Endothelial cell of umbilical vein (primary cell): ENCODE results near the gene QPCTL. TPM values are rescaled to one million over a fixed set of nuclear protein-coding genes. Genes with fewer than 3 reads are reported as not detected.

Experiments used
- Bru-seq: library from RNA; stranded (reverse); fragments of 400-500 nt; gene quantifications from one replicate; lab custom pipeline; 2021; lab: Mats Ljungman, UMichigan
- BruChase-seq, 2 experiments: library from RNA; stranded (reverse); fragments of 400-500 nt; gene quantifications; one replicate each; lab custom pipeline; 2021; lab: Mats Ljungman, UMichigan
- BruUV-seq: library from RNA; stranded (reverse); fragments of 400-500 nt; replicated peaks from 2 replicates; lab custom pipeline; 2021; lab: Mats Ljungman, UMichigan
- CTCF ChIA-PET: fragments of 300-600, 350-600 bp; sonication (Branson Sonifier 250); formaldehyde crosslinking; loops from one replicate; lab custom pipeline; 2021; ENCODE audit warnings: antibody characterized with exemption, inconsistent platforms; lab: Charles Lee
- POLR2A ChIA-PET: fragments of 300-600, 350-600 bp; sonication (Branson Sonifier 250); formaldehyde crosslinking; loops from one replicate; lab custom pipeline; 2021; ENCODE audit warnings: antibody characterized with exemption, inconsistent platforms; lab: Charles Lee
- DNase-seq: peaks from one replicate; pipeline ENCODE4 v3.0.0-alpha.2; 2011; ENCODE audit warnings: low read depth, low spot score
- FAIRE-seq: peaks from 2 replicates; lab custom pipeline; 2011; peaks lifted over from hg19 to GRCh38; lab: Jason Lieb, UNC
- H2AFZ ChIP-seq: 2 replicates; pipeline ENCODE4 v1.6.0; 2012; ENCODE audit warnings: low read depth, low read length, control low read depth, inconsistent platforms
- H3K27ac ChIP-seq: 2 replicates; pipeline ENCODE4 v1.5.1; 2011; ENCODE audit warnings: low read depth, mild to moderate bottlenecking, control low read depth, low read length, moderate library complexity; ENCODE audit not compliant: insufficient read depth
- H3K27me3 ChIP-seq, 2 experiments: 2 replicates each; pipeline versions ENCODE4 v1.6.0 to v1.6.1; 2011; ENCODE audit warnings: low read length in 2 of 2, mixed read lengths in 1 of 2; ENCODE audit not compliant: control insufficient read depth in 2 of 2, insufficient read depth in 2 of 2
- H3K36me3 ChIP-seq, 2 experiments: 2 replicates in 1 of 2; 3 replicates in 1 of 2; pipeline ENCODE4 v1.5.1; 2011; ENCODE audit warnings: low read length in 2 of 2, mild to moderate bottlenecking in 1 of 2, moderate library complexity in 1 of 2; ENCODE audit not compliant: control insufficient read depth in 2 of 2, insufficient read depth in 2 of 2; ENCODE audit errors: extremely low read depth in 1 of 2
- H3K4me1 ChIP-seq: 3 replicates; pipeline ENCODE4 v1.5.1; 2011; ENCODE audit warnings: mild to moderate bottlenecking, low read length; ENCODE audit not compliant: control insufficient read depth, insufficient read depth; ENCODE audit errors: extremely low read depth
- H3K4me2 ChIP-seq: 2 replicates; pipeline ENCODE4 v1.6.1; 2011; ENCODE audit warnings: low read length, control low read depth, mixed read lengths; ENCODE audit not compliant: insufficient read depth
- H3K4me3 ChIP-seq, 3 experiments: fragments of 200-600 bp in 1 of 3; sonication (generic), shearing (Covaris generic) in 1 of 3; replicated peaks in 1 of 3; 2 replicates each; pipeline ENCODE4 v1.5.1; 2011 to 2016; ENCODE audit warnings: control low read depth in 3 of 3, low read length in 3 of 3, mild to moderate bottlenecking in 2 of 3, inconsistent platforms in 1 of 3, low read depth in 1 of 3, moderate library complexity in 1 of 3; ENCODE audit not compliant: insufficient read depth in 1 of 3
- H3K79me2 ChIP-seq: 2 replicates; pipeline ENCODE4 v1.6.0; 2012; ENCODE audit warnings: low read length, inconsistent platforms; ENCODE audit not compliant: control insufficient read depth, insufficient read depth
- H3K9ac ChIP-seq: replicated peaks from 2 replicates; pipeline ENCODE3; 2011; ENCODE audit warnings: low read length, control low read depth; ENCODE audit not compliant: insufficient read depth; ENCODE audit errors: extremely low read depth
- H3K9me1 ChIP-seq: replicated peaks from 3 replicates; pipeline ENCODE4 v1.6.0; 2011; ENCODE audit warnings: mild to moderate bottlenecking, low read length; ENCODE audit not compliant: control insufficient read depth, insufficient read depth; ENCODE audit errors: extremely low read depth
- H3K9me3 ChIP-seq: replicated peaks from 2 replicates; pipeline ENCODE4 v1.5.1; 2012; ENCODE audit warnings: low read length, inconsistent platforms; ENCODE audit not compliant: control insufficient read depth, insufficient read depth
- H4K20me1 ChIP-seq: replicated peaks from 2 replicates; pipeline ENCODE3; 2011; ENCODE audit warnings: mild to moderate bottlenecking, low read length; ENCODE audit not compliant: control insufficient read depth, insufficient read depth; ENCODE audit errors: extremely low read depth
- EZH2 ChIP-seq: IDR thresholded peaks from 2 replicates; pipeline ENCODE4 v1.6.1; 2012; ENCODE audit warnings: borderline replicate concordance, low read depth, mild to moderate bottlenecking, moderate library complexity, low read length, inconsistent platforms; ENCODE audit not compliant: severe bottlenecking
- FOS ChIP-seq: IDR thresholded peaks from 2 replicates; pipeline ENCODE4 v1.6.1; 2011; ENCODE audit warnings: mild to moderate bottlenecking, low read length, moderate library complexity, borderline replicate concordance; ENCODE audit not compliant: insufficient read depth
- GATA2 ChIP-seq: IDR thresholded peaks from 2 replicates; pipeline ENCODE4 v1.7.0; 2011; ENCODE audit warnings: low read depth, mild to moderate bottlenecking, moderate library complexity, mixed read lengths, low read length; ENCODE audit not compliant: insufficient read length, insufficient read depth
- POLR2A ChIP-seq: IDR thresholded peaks from 2 replicates; pipeline ENCODE4 v1.6.1; 2012; ENCODE audit warnings: low read depth, mild to moderate bottlenecking, control low read depth, low read length
- POLR2AphosphoS5 ChIP-seq: IDR thresholded peaks from 2 replicates; pipeline ENCODE4 v1.6.1; 2012; ENCODE audit warnings: low read depth, mild to moderate bottlenecking, control low read depth, low read length, moderate library complexity; ENCODE audit not compliant: insufficient read depth
- dilution Hi-C: fragments of 300-500 bp; cut with MboI; formaldehyde crosslinking; loops from one replicate; pipeline ENCODE4 v1.15.0; 2019; ENCODE audit warnings: low sequenced_read_pairs; ENCODE audit not compliant: extremely low pct_ligation_motif_present
- intact Hi-C: fragments of 100-400 bp; cut with micrococcal nuclease; formaldehyde crosslinking; loops from one replicate; pipeline ENCODE4 v1.10.0; 2022
- long read RNA-seq: library from polyadenylated mRNA; stranded (forward); transcript quantifications from one replicate; pipeline ENCODE4 v2.0.0, GENCODE V29; 2021
- polyA minus RNA-seq, 3 experiments: library from RNA; depleted of rRNA, polyadenylated mRNA; stranded (reverse); fragments of >200 nt; gene quantifications; 1 replicate in 1 of 3; 2 replicates in 2 of 3; pipeline ENCODE4 v1.2.3, GENCODE V29; 2011
- polyA plus RNA-seq, 4 experiments: library from polyadenylated mRNA; depleted of rRNA in 3 of 4; stranded (reverse) in 3 of 4; unstranded in 1 of 4; fragments of >200 nt; gene quantifications; 2 replicates each; pipeline versions ENCODE4 v1.2.1 to v1.2.3, GENCODE V29; 2011 to 2012; ENCODE audit warnings: missing spikeins in 1 of 4
- total RNA-seq: library from RNA; stranded (reverse); gene quantifications from 2 replicates; pipeline ENCODE4 v1.2.3, GENCODE V29; 2021

Gene QPCTL
- total RNA-seq, result 15.3 and 17.6 TPM in 2 replicates
- 22.5 and 26.0 TPM in 2 replicates for polyA plus RNA-seq
- polyA plus RNA-seq (2011; cell fraction: cytosol; rRNA removed), result 13.4 and 14.5 TPM in 2 replicates
- polyA plus RNA-seq (2011; cell fraction: nucleus; rRNA removed), result 19.3 and 20.3 TPM in 2 replicates
- 9.4 and 12.6 TPM in 2 replicates for polyA plus RNA-seq (2012)
- polyA minus RNA-seq, result 12.0 and 15.8 TPM in 2 replicates
- 11.7 TPM for polyA minus RNA-seq (2011; cell fraction: cytosol; rRNA and poly(A)+ RNA removed)
- polyA minus RNA-seq (2011; cell fraction: nucleus; rRNA and poly(A)+ RNA removed), result 3.7 and 3.8 TPM in 2 replicates
- percentile 53 among the genes with signal in this experiment for Bru-seq, nascent RNA
- percentile 50 among the genes with signal in this experiment for BruChase-seq, experiment 1, labeled RNA remaining after a 6-hour chase
- percentile 51 among the genes with signal in this experiment for BruChase-seq, experiment 2, labeled RNA remaining after a 2-hour chase
- long read RNA-seq, transcript QPCTL-201 (7 exons, 2,310 nt), result major isoform, 6 of 10 reads
- long read RNA-seq, partial matches to known transcripts, result 3 of 10 reads
- long read RNA-seq, other reads (novel, unspliced or antisense), result 1 of 10 reads

DNA sequence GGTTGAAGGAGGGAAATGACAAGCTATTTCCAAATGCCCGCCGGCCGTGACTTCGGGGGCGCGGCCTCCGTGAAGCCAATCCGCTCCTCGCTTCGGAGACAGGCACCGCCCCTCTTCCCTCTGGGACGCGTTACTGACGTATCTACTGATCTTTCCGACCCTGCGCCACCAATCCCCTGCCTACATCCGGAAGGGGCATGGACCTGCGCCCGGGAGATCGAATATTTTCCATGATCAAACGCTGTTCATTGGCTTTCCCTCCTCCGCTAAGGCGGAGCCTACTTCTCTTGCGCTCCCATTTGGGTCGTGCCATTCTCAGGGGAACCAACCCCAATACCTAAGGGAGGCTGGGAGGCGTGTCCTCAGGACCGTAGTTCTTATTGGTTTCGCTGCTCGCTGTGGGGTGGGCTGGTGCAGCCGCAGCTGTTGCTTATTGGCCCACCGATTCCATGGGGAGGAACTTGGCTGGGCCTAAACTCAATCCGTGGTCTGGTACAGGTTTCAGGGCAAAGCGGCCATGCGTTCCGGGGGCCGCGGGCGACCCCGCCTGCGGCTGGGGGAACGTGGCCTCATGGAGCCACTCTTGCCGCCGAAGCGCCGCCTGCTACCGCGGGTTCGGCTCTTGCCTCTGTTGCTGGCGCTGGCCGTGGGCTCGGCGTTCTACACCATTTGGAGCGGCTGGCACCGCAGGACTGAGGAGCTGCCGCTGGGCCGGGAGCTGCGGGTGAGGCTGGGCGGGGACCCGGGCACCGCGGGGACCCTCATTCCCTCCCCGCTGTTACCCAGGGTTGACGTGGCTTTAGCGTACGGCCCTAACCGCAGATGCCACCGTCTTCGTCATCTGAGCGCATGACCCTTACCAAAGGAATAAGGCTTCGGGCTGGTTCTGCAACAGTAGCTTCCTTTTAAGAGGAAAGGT is at the start of gene QPCTL:
QPCTL (plus strand) TSS at position 480 of the 919 bp plus-strand sequence; CDS start at position 518, 38 bp downstream.
- H3K4me1 ChIP-seq, result peaks cover 9% of the 10 kb centered on the region
- FAIRE-seq, result peak; percentile 99
- H3K27ac ChIP-seq, result peak within 1 kb of the TSS; percentile 82
- H3K36me3 ChIP-seq, result peaks cover 6 to 13% of the 10 kb centered on the region in 2 experiments
- H4K20me1 ChIP-seq, result no peaks in the 10 kb centered on the region
- peaks cover 24% of the 10 kb centered on the region for H3K79me2 ChIP-seq
- CTCF ChIA-PET, result interaction anchor here (0.6 to 5.1 kb wide), 32 partner anchors 9 to 253 kb away, joined by 3 to 56 read pairs (median 6); partner anchors contain the start of genes FBXO46, GIPR, MEIOSIN and SIX5
- TF ChIP-seq FOS (no peak), POLR2A (peak; percentile 76), POLR2AphosphoS5 (peak; percentile 73), GATA2 (no peak), EZH2 (no peak)
- DNase-seq, result peak; percentile 100
- peak within 1 kb of the TSS; percentile 74 for H3K4me2 ChIP-seq
- intact Hi-C loops (loop anchor here (1.0 to 5.0 kb wide), 9 partner anchors 11 to 265 kb away; partner anchors contain the start of gene FBXO46), dilution Hi-C loops (no loop called here)
- H3K9ac ChIP-seq, result peak within 1 kb of the TSS; percentile 88
- H2AFZ ChIP-seq, result peak within 1 kb of the TSS; percentile 80
- H3K9me3 ChIP-seq, result no peaks in the 10 kb centered on the region
- H3K9me1 ChIP-seq, result no peaks in the 10 kb centered on the region
- TSS peak; percentile 71 for BruUV-seq
- no peaks in the 10 kb centered on the region for H3K27me3 ChIP-seq
- peak within 1 kb of the TSS; percentile 70 to 93 (median 85) for H3K4me3 ChIP-seq
- POLR2A ChIA-PET, result interaction anchor here (0.5 to 1.8 kb wide), 8 partner anchors 15 to 1138 kb away, joined by 3 to 10 read pairs (median 4); partner anchors contain the start of gene SIX5
